Anterior cingulate cortex (tissue), 58 donors: ENCODE data around the gene GOLGA6L26.
"Not testable (repeated sequence)": the region's sequence is repeated elsewhere in the genome, so short reads cannot be mapped to it uniquely, and the experiment has no call there.

Experiments
- DNase-seq, 58 donors: peaks; one replicate each; lab custom pipeline; 2025; lab: John Stamatoyannopoulos, UW

GOLGA6L26 gene

GRCh38 chr15:23334096-23334495, at the start of gene GOLGA6L26:
Gene GOLGA6L26, minus strand, starts transcription at chr15:23334196. Its CDS starts 61 bp downstream, at chr15:23334135.
- DNase-seq: not testable (repeated sequence)

GRCh38 chr15:23381192-23381591, 47.2 kb upstream of the GOLGA6L26 start:
- DNase-seq: not testable (repeated sequence)

- not testable (repeated sequence) for DNase-seq
Observed at GRCh38 chr15:23380700-23381099, 46.7 kb upstream of the GOLGA6L26 start.

- DNase-seq: not testable (repeated sequence)
Observed at GRCh38 chr15:23378946-23379345, 45.0 kb upstream of the GOLGA6L26 start.

GRCh38 chr15:23374226-23374625, 40.2 kb upstream of the GOLGA6L26 start:
- DNase-seq: not testable (repeated sequence)

- not testable (repeated sequence) for DNase-seq
Observed at GRCh38 chr15:23372891-23373600, 39.0 kb upstream of the GOLGA6L26 start.

GRCh38 chr15:23372284-23372683, 38.3 kb upstream of the GOLGA6L26 start:
- DNase-seq: no peak

- not testable (repeated sequence) for DNase-seq
Observed at GRCh38 chr15:23371868-23372267, 37.9 kb upstream of the GOLGA6L26 start.

GRCh38 chr15:23371134-23371533, 37.1 kb upstream of the GOLGA6L26 start:
- not testable (repeated sequence) for DNase-seq

- no peak for DNase-seq
Observed at GRCh38 chr15:23370578-23370977, 36.6 kb upstream of the GOLGA6L26 start.

GRCh38 chr15:23364261-23364660, 30.3 kb upstream of the GOLGA6L26 start:
- DNase-seq: not testable (repeated sequence)

- DNase-seq: not testable (repeated sequence)
Observed at GRCh38 chr15:23362622-23363021, 28.6 kb upstream of the GOLGA6L26 start.

GRCh38 chr15:23354448-23354847, 20.5 kb upstream of the GOLGA6L26 start, which contains the start of gene GOLGA8S:
Gene GOLGA8S, plus strand, starts transcription at chr15:23354748. Its CDS starts 62 bp downstream, at chr15:23354810.
- not testable (repeated sequence) for DNase-seq

GRCh38 chr15:23311233-23311632, 22.8 kb downstream of the GOLGA6L26 start:
- not testable (repeated sequence) for DNase-seq

- not testable (repeated sequence) for DNase-seq
Observed at GRCh38 chr15:23305921-23306320, 28.1 kb downstream of the GOLGA6L26 start.

GRCh38 chr15:23304805-23305204, 29.2 kb downstream of the GOLGA6L26 start:
- DNase-seq: not testable (repeated sequence)

GRCh38 chr15:23304267-23304666, 29.7 kb downstream of the GOLGA6L26 start:
- DNase-seq: not testable (repeated sequence)

- DNase-seq: not testable (repeated sequence)
Observed at GRCh38 chr15:23303654-23304053, 30.3 kb downstream of the GOLGA6L26 start.

GRCh38 chr15:23303246-23303645, 30.8 kb downstream of the GOLGA6L26 start:
- not testable (repeated sequence) for DNase-seq
